ENCODE measurements around the gene CYP27B1.

DNA sequence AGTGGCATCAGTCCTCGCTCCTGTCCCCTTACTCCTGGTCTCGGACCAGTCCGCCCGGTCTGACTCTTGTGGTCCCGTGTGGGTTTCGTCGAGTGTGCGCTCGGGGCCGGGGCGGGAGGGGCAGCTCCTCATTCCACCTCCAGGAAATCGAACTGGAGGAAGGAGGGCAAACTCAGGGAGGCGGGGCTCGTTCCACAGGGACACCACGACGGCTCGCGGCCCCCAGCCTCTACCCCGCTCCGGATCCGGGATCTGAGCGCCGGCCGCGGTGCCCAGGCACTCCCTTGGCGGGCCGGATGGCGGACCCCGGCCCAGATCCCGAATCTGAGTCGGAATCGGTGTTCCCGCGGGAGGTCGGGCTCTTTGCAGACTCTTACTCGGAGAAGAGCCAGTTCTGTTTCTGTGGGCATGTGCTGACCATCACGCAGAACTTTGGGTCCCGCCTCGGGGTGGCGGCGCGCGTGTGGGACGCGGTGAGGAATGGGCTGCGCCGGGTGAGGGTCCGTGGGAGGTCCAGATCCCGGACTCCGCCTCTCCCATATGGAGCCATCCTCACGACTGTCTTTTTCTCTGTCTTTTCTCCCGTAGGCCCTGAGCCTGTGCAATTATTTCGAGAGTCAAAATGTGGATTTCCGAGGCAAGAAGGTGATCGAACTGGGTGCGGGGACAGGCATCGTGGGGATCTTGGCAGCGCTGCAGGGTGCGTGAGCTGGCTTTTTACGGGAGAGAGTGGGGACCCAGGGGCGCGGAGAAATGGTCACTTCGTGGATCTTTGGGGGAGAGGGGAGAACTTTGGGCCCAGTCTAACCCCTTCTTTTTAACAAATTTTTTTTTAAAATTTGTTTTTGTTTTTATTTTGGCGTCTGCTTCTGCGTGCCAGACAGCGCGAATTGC, 5.8 kb upstream of the CYP27B1 start, which contains the start of gene EEF1AKMT3:
- TF ChIP-seq EP300 (IDR thresholded peaks at IDR 0.05) (no peak), POLR2A (IDR thresholded peaks at IDR 0.05) (no peak)

All from stomach (tissue), 4 donors.